Keratinocyte (primary cell): ENCODE measurements around the gene SPATA33.

Experiments
- CTCF ChIP-seq, 3 experiments: IDR thresholded peaks in 1 of 3; conservative IDR thresholded peaks in 1 of 3; optimal IDR thresholded peaks in 1 of 3; 2 replicates in 2 of 3; 3 replicates in 1 of 3; pipeline versions ENCODE3 to v1.5.1; 2011; ENCODE audit warnings: low read length in 3 of 3, mild to moderate bottlenecking in 3 of 3, moderate library complexity in 2 of 3, control low read depth in 1 of 3, inconsistent platforms in 1 of 3; ENCODE audit not compliant: insufficient read depth in 2 of 3; ENCODE audit errors: extremely low read depth in 1 of 3
- EZH2 ChIP-seq: IDR thresholded peaks from one replicate; pipeline ENCODE4 v1.6.1; 2012; ENCODE audit warnings: inconsistent platforms, mild to moderate bottlenecking, low read length, moderate library complexity

- no peak for TF ChIP-seq CTCF (optimal IDR thresholded peaks at IDR 0.05 in 1 of 3, IDR thresholded peaks at IDR 0.05 in 1 of 3, conservative IDR thresholded peaks at IDR 0.05 in 1 of 3; ENCODE audit: extremely low read depth in 1 of 3, insufficient read depth in 2 of 3, low read length in 3 of 3)
- TF ChIP-seq EZH2, result no peak
Observed at GRCh38 chr16:89623511-89624261, 34.0 kb upstream of the SPATA33 start.
